ENCODE results near the gene PPP1R14B.

The PPP1R14B gene

DNA sequence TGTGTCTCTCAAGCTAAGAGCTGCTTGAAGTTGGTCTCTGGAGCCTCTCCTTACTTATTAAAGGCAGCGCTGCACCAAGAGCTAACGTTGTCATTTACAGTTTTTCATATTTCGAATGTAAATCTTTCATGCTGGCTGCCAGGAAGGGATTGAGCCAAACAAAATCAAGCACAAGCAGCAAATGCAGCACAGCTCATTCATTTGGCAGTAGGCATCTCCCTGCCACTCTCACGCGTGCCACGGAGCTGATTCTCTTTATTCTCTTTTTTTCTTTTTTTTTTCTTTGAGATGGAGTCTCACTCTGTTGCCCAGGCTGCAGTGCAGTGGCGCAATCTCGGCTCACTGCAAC lies 13.8 kb downstream of the PPP1R14B start:
- no peak for FAIRE-seq
- DNase-seq (ENCODE audit: insufficient read length, low spot score), result no peak

DNA sequence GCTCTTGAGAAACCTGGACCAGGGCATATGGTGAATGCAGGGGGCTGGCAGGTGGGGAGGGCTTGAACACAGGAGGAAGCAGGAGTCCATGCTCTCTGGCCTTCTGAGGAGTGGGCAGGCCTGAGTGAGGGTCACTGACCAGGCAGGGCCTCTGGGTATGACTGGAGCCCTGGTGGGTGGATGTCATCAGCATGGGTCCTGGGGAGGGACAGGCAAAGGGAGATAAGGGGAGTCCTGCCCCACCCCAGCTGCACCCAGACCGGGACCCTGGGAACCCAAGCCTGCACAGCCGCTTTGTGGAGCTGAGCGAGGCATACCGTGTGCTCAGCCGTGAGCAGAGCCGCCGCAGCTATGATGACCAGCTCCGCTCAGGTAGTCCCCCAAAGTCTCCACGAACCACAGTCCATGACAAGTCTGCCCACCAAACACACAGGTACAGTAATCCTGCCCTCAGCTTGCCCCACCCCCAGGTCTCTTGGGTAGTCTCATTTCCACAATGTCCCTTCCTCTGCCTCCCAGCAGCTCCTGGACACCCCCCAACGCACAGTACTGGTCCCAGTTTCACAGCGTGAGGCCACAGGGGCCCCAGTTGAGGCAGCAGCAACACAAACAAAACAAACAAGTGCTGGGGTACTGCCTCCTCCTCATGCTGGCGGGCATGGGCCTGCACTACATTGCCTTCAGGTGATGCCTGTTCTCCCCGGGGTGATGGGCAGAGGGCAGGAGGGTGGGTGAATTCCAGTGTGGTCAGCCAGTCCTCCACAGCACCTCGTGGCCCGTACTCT lies 14.4 kb downstream of the PPP1R14B start:
- no peak for DNase-seq (ENCODE audit: insufficient read length, low spot score)
- FAIRE-seq, result no peak

DNA sequence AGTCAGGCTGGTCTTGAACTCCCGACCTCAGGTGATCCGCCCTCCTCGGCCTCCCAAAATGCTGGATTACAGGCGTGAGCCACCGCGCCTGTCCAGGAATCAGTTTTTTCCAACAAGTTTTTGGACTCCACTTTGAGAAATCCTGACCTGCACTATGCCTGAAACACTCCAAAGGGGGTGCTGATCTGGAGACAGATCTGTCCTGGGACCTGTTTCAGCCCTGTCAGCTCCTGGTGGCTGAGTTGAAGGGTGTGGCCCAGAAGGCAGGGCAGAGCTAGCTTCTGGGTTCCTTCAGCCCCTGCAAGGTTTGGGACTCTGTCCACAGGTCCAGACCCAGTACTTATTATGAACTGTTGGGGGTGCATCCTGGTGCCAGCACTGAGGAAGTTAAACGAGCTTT lies 15.2 kb downstream of the PPP1R14B start:
- no peak for FAIRE-seq
- DNase-seq (ENCODE audit: insufficient read length, low spot score), result no peak

DNA sequence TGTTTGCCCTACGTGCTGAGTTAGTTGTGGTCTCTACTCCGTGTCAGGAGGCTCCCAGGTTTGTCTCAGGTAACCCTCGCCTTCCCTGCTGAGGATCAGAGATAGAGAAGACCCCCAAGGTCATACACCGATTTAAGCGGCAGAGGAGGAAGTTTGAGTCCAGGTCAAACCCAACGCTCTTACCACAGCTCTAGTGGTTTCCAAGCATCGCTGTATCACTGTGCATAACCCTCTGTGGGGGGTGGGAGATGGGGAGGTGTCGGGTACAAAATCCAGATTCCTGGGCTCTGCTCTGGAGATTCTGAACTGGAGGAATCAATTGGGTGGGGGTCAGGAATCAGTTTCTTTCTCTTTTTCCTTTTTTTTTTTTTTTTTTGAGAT lies 15.8 kb downstream of the PPP1R14B start:
- FAIRE-seq, result peak; percentile 31
- DNase-seq (ENCODE audit: insufficient read length, low spot score), result no peak

GRCh38 chr11:64230171-64230984 lies 16.4 kb downstream of the PPP1R14B start, which contains the start of gene DNAJC4:
Gene DNAJC4 (plus strand): TSS chr11:64230548. CDS start chr11:64230855, 307 bp downstream.
- FAIRE-seq, result peak; percentile 96
- peak; percentile 88 for DNase-seq (ENCODE audit: insufficient read length, low spot score)

DNA sequence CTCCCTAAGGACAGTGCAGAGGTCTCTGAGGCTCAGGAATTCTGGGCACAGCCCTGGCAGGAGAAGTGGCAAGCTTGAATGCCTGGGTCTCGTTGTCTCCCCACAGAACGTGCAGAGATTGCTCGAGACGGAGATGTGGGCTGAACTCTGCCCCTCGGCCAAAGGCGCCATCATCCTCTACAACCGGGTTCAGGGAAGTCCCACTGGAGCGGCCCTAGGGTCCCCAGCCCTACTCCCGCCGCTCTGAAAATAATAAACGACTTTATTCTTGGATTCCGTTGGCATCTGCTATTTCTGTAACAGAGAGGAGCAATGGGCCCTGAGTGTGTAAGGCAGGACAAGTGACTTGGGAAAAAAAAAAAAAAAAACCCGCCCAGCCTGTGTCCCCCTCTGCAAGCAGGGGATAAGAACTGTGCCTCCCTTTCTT lies 17.0 kb downstream of the PPP1R14B start:
- FAIRE-seq, result no peak
- DNase-seq (ENCODE audit: insufficient read length, low spot score), result no peak

GRCh38 chr11:64229090-64229743 lies 17.5 kb downstream of the PPP1R14B start:
- DNase-seq (ENCODE audit: insufficient read length, low spot score), result no peak
- no peak for FAIRE-seq

GRCh38 chr11:64227405-64227956 lies 19.3 kb downstream of the PPP1R14B start:
- peak; percentile 61 for FAIRE-seq
- no peak for DNase-seq (ENCODE audit: insufficient read length, low spot score)

GRCh38 chr11:64226507-64227051 lies 20.2 kb downstream of the PPP1R14B start:
- FAIRE-seq (peak; percentile 88), DNase-seq (ENCODE audit: insufficient read length, low spot score) (peak; percentile 54)

GRCh38 chr11:64225608-64226506 lies 20.9 kb downstream of the PPP1R14B start, which contains the start of the genes NUDT22 and TRPT1:
Gene NUDT22 (plus strand): TSS chr11:64226274. CDS start chr11:64226653, 379 bp downstream.
Gene TRPT1 (minus strand): TSS chr11:64226186. CDS start chr11:64225860, 326 bp downstream.
- DNase-seq (ENCODE audit: insufficient read length, low spot score) (peak; percentile 92), FAIRE-seq (peak; percentile 86)

DNA sequence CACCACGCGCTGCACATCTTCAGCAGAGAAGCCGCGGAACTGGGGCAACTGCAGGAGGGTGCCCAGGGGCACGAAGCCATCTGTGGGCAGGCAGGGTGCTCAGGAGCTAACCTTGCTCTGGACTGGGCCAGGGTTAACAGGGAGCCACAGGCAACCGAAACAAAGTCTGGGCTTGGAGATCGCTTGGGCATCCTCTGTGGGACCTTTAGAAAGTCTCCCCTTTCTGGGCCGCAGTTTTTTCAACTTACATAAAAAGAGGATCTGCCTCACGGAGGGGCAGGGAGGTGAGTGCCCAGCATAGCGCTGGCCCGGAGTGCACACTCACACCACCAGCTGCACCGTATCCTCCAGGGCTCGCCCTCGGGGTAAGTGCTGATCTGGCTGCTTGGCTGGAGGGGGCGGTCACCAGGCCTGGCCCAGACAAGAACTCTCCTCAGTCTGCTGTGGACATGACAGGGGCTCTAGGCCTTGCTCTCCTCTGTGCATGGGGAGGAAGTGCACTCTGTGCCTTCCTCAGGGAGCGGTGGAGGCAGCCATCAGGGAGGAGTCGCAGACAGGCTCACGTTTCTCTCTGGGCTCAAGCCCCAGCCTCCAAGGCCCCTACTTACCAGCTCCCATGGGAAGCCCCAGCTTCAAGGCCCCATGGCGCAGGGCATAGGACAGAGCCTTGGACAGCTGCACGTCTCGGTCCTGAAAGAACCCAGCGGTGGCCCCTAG lies 21.7 kb downstream of the PPP1R14B start:
- no peak for DNase-seq (ENCODE audit: insufficient read length, low spot score)
- FAIRE-seq, result no peak

DNA sequence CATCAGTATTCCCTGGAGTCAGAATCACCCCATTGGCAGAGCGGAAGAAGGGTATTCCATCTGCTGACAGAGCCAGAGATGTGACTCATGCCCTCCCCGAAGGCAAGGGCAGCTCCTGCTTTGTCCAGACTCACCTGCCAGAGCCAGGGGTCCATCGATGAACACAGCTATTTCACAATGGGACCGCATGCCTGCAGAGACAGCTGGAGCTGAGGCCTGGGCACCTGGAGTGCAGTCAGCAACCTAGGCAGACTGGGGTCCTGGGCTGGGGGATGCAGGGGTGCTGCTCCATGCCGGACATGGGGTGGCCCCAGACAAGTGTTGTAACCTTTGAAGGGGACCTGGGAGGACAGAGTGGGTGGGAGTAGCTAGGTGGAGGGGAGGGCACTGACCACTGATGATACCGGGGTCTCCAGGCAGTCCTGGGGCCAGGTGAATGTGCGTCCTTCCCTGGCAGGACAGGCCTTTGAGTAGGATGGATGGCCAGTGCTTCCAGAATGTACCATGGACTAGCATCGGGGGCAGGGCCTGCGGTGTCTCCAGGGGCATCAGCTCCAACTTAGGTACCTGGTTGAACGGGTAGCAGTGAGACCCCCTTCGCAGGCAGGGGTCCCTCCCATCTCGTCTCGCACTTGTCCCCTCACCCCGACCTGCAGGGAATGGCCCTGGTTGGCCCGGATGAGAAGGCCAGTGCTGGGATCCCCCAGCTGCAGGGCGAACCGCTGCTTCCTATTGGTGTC lies 22.4 kb downstream of the PPP1R14B start:
- no peak for FAIRE-seq

DNA sequence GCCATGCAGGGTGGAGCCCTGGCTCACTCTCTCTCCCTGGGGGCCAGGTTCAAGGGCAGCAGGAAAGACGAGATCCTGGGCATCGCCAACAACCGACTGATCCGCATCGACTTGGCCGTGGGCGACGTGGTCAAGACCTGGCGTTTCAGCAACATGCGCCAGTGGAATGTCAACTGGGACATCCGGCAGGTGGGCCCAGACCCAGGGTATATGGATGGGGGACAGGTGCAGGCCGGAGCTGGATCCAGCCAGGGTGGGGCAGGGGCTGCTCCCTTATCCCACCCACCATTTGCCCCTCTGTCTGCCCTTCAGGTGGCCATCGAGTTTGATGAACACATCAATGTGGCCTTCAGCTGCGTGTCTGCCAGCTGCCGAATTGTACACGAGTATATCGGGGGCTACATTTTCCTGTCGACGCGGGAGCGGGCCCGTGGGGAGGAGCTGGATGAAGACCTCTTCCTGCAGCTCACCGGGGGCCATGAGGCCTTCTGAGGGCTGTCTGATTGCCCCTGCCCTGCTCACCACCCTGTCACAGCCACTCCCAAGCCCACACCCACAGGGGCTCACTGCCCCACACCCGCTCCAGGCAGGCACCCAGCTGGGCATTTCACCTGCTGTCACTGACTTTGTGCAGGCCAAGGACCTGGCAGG lies 23.6 kb downstream of the PPP1R14B start:
- FAIRE-seq (no peak), DNase-seq (ENCODE audit: insufficient read length, low spot score) (no peak)

More for the DNA sequence above, 22.4 kb downstream of the PPP1R14B start:
- DNase-seq (ENCODE audit: insufficient read length, low spot score), result no peak

DNA sequence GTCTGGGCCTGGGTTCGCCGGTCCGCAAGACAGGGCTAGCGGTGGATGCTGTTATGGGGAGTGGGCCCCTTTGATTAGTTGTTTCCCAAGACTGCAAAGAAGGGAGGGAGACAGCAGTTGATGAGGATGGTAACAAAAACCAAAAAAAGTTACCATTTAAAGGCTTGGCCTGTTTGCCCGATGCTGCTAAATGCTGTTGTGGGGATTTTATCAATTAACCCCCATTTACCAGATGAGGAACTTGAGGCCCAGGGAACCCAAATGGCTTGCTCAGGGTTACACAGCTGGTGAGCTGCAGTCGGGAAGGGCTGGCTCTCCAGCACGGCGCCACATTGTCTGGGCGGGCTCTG lies 24.1 kb downstream of the PPP1R14B start:
- no peak for DNase-seq (ENCODE audit: insufficient read length, low spot score)

DNA sequence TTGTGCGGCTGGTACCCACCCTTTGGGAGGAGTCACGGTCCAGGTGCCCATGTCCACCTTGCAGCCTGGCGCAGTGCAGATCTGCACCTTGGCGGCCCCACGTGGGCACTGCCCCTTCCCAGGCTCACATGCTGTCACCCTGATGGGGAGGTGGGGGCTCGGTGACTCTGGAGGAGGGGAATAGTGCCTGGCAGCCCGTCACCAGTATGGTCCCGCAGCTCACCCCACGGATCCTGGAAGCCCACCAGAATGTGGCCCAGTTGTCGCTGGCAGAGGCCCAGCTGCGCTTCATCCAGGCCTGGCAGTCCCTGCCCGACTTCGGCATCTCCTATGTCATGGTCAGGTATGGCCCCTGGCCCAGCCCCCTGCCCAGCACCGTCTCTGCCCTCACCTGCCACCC lies 25.9 kb downstream of the PPP1R14B start:
- no peak for FAIRE-seq
- DNase-seq (ENCODE audit: insufficient read length, low spot score), result no peak

More for the DNA sequence above, 24.1 kb downstream of the PPP1R14B start:
- FAIRE-seq, result no peak

DNA sequence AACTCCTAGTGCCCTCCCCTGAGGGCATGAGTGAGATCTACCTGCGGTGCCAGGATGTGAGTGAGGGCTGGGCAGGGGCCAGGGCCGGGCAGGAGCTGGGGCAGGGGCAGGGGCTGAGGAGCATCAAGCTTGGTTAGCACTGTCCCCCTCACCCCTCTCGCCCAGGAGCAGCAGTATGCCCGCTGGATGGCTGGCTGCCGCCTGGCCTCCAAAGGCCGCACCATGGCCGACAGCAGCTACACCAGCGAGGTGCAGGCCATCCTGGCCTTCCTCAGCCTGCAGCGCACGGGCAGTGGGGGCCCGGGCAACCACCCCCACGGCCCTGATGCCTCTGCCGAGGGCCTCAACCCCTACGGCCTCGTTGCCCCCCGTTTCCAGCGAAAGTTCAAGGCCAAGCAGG lies 26.5 kb downstream of the PPP1R14B start:
- DNase-seq (ENCODE audit: insufficient read length, low spot score), result no peak

GRCh38 chr11:64219755-64220154 lies 27.0 kb downstream of the PPP1R14B start:
- DNase-seq (ENCODE audit: insufficient read length, low spot score) (no peak), FAIRE-seq (no peak)

More for the DNA sequence above, 26.5 kb downstream of the PPP1R14B start:
- no peak for FAIRE-seq

GRCh38 chr11:64219354-64219684 lies 27.4 kb downstream of the PPP1R14B start:
- no peak for FAIRE-seq
- no peak for DNase-seq (ENCODE audit: insufficient read length, low spot score)

Data from GM19239 (cell line).